ENCODE data around the gene GRIA3.
"Not testable (repeated sequence)": the region's sequence is repeated elsewhere in the genome, so short reads cannot be mapped to it uniquely, and the experiment has no call there.

Gene GRIA3

GRCh38 chrX:123277347-123277746, 93.3 kb downstream of the GRIA3 start:
- DNase-seq, result no peak

DNA sequence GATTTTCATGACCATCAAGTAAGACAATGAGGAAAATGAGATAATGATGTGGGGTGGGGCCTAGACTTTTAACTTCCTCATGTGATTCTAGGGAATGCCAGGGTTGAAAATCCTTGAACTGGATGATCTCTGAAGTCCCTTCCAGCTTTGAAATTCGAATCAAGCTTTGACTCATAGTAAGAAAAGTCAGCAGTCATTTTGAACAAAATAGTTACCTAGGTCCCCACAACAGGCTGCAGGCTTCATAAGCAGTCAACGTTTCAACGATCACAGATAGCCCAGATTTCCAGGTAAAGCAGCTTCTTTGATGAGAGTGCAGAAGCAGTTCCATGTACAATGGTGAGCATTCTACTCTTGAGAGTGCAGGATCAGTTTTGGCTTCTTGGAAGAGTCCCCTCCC, 93.7 kb downstream of the GRIA3 start:
- DNase-seq, result no peak

DNA sequence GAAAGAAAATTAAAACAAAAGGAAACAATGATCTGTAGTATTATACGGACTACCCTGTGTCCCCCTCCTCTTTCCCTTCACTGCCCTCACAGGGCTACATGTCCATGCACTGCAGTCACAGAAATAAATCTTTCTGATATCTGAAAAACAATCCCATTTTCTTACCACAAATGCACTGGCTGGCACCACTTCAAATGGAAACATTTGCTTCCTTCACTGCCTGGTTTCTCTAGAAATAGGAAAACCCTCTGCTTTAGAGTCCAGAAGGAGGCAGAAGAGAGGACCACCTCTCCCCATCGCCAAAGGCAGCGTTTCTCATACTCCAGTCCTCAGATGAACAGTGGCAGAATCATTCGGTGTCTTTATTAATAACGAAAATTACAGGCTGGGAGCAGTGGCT, 98.2 kb downstream of the GRIA3 start:
- DNase-seq, result no peak

DNA sequence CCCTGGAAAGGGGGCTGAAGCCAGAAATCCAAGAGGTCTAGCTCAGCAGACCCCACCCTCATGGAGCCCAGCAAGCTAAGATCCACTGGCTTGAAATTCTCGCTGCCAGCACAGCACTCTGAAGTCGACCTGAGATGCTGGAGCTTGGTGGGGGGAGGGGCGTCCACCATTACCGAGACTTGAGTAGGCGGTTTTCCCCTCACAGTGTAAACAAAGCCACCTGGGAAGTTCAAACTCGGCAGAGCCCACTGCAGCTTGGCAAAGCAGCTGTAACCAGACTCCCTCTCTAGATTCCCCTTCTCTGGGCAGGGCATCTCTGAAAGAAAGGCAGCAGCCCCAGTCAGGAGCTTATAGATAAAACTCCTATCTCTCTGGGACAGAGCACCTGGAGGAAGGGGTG, 99.3 kb downstream of the GRIA3 start:
- DNase-seq, result not testable (repeated sequence)

DNA sequence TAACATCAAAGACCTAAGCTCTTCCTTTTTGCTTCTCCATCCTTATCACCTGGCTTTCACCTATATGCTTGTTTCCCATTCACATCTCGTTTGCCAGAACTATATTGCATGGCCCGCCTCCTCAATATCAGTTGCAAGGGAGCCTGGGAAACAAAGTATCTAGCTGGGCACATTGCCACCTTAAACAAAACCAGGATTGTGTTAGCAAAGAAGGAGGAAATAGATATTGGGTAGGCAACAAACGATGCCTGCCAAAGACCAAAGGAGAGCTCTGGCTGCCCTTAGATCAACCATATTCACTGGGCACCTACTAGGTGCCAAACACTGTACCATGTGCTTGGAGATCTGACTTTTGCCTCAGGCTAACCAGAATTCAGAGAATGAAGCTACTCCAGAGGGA, 107.5 kb downstream of the GRIA3 start:
- no peak for DNase-seq

- no peak for DNase-seq
Measured at GRCh38 chrX:123298026-123298425, 113.9 kb downstream of the GRIA3 start.

- DNase-seq, result no peak
Measured at GRCh38 chrX:123303429-123303828, 119.4 kb downstream of the GRIA3 start.

DNA sequence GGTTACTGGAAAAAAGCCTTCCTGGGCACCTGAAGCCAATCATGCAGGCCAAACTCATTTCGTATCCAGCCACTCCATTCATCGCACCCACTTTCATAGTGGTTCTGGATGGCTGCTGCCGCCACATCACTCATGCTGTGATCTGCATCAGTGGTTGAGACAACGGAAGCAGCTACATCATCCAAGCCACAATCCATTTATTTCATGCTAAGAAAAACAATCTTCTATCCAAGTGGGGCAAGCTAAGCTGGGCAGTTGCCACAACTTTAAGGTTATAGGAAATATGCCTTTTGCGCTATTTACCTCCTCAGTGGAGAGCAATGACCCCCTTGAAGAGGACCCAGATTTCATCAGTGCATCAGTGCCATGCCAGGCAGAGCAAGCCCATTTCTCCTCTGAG, 124.6 kb downstream of the GRIA3 start:
- DNase-seq, result no peak

GRCh38 chrX:123310112-123310511, 126.0 kb downstream of the GRIA3 start:
- DNase-seq, result no peak

DNA sequence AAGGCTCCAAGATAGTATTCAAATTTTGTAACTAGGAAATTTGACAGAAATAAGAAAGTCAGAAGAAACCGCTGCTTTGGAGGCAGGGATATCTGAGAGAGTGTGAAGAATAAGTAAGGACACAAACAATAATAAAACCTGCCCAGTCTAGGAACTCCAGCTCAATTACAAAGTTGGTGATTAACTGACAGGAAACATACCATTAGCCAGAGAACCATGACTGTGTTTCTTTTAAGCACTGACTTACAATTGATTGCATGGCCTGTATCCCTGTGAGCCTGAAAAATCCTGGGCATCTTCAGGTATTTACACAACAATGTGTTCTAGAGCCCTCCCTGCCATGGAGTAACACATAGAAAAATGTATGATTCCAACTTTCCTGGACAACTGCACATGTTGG, 127.4 kb downstream of the GRIA3 start:
- no peak for DNase-seq

- DNase-seq, result no peak
Measured at GRCh38 chrX:123313486-123313885, 129.4 kb downstream of the GRIA3 start.

GRCh38 chrX:123320622-123321021, 136.5 kb downstream of the GRIA3 start:
- DNase-seq, result no peak

DNA sequence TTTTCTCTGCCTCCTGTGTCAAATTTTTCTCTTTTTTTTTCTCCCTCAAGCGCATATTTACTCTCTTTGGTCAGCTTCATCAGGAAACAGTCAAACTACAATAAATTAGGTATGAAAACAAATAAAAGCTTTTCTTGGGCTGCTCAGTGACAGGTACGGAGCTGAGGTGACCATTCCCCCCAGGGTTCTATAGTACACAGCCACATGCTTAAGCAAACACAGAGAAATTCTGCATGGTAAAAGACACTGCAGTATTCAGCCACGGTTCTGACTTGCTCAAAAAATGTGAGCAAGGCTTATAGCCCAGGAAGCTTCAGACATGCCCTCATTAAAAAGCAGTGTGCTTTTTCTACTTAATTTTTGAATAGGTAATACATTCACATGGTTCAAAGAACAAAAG, 138.5 kb downstream of the GRIA3 start:
- no peak for DNase-seq

DNA sequence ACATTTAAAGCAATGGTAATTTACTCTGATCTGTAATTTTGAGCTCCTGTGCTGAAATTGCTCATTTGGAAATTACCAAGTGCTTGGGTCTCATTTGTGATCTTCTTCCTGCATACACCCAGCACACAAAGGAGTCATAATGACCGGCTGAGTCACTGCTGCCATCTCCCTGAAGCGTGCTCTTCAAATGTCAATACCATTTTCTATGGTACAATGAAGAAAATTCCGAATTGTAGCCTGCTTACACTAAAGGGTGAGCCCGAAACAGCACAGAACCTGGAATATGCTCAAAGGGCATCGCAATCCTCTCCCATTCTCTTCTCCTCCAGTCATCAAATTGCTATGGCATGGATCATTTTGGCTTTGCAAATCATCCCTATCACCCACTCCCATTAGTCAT, 140.5 kb downstream of the GRIA3 start:
- no peak for DNase-seq

DNA sequence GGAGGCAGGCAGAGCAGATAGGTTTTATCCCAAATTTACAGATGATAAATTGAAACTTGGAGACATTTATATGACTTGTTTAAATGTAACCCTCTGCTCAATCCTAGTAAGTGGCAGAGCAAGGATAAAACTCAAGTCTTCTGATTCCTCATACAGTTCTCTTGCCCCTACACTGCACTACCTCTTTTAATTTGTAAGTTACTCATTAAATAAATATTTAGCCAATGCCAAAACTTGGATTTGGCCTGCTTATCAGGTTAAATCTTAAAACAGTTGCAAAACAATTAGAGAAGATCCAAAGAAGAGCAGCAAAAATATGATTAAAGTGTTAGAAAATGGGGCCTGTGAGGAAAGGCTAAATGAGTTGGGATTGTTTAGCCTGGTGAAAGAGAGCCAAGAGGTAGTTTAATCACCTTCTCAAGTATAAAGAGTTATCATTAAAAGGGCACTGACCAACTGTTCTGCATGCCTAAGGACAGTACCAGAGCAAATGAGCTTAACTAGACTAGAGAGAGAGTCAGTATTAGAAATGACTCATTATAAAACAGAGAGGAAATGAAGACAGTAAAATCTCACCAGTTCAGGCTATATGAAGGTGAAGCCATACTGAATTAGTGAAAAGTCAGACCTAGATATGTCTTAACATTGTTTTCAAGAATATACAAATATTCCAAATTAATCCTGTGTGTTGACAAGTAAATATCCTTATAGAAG, 146.3 kb downstream of the GRIA3 start:
- DNase-seq, result no peak

DNA sequence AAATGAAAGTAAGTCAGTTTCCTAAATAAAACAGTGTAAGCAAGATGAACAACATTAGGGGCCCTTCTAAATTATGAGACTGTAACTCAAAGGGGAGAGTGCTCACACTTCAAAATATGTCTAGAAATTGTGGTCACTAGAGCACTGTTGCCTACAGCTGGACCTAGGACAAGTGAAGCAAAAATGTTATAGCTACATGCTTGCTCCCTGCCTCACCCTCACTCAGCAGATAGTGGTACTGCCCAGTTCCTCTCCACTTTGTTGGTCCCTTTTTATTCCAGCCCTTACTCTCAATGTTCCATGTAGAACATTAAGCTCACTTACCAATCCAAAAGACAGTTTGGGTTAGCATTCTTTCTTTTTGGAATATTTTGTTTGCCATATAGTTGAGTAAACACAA, 147.3 kb downstream of the GRIA3 start:
- DNase-seq, result no peak

GRCh38 chrX:123331859-123332258, 147.8 kb downstream of the GRIA3 start:
- DNase-seq, result no peak

- DNase-seq, result no peak
Measured at GRCh38 chrX:123336666-123337065, 152.6 kb downstream of the GRIA3 start.

DNA sequence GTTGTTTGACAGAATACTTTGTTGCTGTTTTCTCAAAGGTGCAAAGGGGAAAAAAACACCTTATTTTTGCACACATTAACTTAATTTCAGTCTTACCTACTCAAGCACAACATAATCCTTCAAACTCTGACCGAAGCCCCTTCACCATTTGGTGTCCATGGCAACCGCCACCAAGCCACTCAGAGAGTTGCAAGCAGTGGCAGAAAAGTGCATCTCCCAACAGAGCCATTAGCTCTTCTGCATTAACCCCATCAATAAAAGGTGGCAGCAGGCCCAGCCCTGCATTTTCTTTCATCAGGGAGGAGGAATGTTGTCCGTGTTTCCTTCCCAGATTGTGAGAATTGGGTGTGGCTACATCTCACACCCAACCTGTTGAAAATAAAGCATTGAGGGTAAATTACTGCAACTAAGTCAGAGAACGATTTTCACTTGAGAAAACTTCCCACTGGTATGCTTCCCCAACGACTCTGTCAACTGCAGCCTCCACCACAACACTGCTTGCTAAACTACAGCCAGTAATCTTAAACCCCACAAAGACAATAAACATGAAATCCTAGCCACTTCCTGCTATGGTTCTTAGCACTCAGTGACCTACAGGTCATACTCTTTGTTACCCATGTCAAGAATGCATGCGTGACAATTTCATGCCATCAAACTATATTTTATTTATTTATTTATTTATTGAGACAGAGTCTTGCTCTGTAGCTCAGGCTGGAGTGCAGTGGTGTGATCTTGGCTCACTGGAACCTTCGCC, 154.0 kb downstream of the GRIA3 start:
- DNase-seq, result no peak

- no peak for DNase-seq
Measured at GRCh38 chrX:123339221-123339905, 155.3 kb downstream of the GRIA3 start.

- DNase-seq, result no peak
Measured at GRCh38 chrX:123340696-123341095, 156.6 kb downstream of the GRIA3 start.

- no peak for DNase-seq
Measured at GRCh38 chrX:123348468-123348867, 164.4 kb downstream of the GRIA3 start.

GRCh38 chrX:123350226-123350625, 166.1 kb downstream of the GRIA3 start:
- DNase-seq, result no peak

GRCh38 chrX:123357941-123358340, 173.9 kb downstream of the GRIA3 start:
- no peak for DNase-seq
